Measurements from ENCODE around the gene MX2. TPM values are rescaled to one million over a fixed set of nuclear protein-coding genes. Genes with fewer than 3 reads are reported as not detected.
A peak's percentile ranks its signal among the peaks of the same experiment; 100 is the strongest.
"Not testable (repeated sequence)": the region's sequence is repeated elsewhere in the genome, so short reads cannot be mapped to it uniquely, and the experiment has no call there.

The MX2 gene, protein sequence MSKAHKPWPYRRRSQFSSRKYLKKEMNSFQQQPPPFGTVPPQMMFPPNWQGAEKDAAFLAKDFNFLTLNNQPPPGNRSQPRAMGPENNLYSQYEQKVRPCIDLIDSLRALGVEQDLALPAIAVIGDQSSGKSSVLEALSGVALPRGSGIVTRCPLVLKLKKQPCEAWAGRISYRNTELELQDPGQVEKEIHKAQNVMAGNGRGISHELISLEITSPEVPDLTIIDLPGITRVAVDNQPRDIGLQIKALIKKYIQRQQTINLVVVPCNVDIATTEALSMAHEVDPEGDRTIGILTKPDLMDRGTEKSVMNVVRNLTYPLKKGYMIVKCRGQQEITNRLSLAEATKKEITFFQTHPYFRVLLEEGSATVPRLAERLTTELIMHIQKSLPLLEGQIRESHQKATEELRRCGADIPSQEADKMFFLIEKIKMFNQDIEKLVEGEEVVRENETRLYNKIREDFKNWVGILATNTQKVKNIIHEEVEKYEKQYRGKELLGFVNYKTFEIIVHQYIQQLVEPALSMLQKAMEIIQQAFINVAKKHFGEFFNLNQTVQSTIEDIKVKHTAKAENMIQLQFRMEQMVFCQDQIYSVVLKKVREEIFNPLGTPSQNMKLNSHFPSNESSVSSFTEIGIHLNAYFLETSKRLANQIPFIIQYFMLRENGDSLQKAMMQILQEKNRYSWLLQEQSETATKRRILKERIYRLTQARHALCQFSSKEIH
- 1 to 10 TPM; 4.2 to 5.7 TPM for polyA plus RNA-seq

DNA sequence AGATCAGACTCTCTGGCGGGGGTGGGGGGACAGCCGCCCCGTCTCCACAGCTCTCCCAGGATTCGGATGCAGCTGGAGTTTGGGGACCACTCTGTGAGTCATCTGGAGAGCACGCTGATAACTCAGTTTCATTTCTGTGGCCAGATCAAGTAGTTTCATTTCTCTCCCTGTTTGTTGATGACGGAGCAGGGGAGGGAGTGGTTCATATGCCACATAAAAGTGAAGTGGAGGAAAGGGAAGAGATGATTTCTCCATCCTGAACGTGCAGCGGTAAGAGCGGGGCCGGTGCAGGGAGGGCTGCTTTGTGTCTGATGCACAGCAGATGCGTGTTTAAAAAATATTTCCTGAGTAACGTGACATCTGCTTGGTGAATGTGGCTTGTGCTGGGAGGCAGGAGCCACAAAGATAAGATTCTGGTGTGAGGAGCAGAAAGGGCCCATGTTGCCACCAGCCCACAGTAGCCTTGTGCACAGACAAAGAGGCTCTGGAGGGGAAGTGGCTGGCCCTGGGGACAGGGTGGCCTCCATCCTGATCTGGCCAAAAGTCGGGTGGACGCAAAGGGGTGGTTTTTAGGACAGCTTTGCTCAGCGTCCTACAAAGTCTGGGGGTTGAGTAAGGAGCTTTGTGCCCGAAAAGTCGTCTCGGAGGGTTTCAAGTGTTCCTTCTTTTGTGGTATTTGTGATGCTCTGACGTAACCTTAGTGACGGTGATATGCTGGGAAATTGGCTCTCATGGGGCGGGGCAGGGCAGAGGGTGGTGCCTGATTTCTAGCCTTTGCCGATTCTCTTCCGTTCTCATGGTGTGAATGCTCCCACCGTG is at the start of gene MX2:
MX2 (plus strand) TSS at position 242 of the 819 bp plus-strand sequence. CDS start 14,880 bp downstream, outside the sequence.
- peaks cover 5 to 21% of the 10 kb centered on the region in 2 donors for H3K4me1 ChIP-seq (ENCODE audit: control insufficient read depth in 2 of 2, insufficient read depth in 2 of 2, low read length in 1 of 2)
- H3K36me3 ChIP-seq (ENCODE audit: control insufficient read depth in 2 of 2, insufficient read depth in 2 of 2, low read length in 1 of 2) = no peaks in the 10 kb centered on the region
- H3K4me3 ChIP-seq (ENCODE audit: low read depth in 1 of 2, low read length in 2 of 2) = peak within 1 kb of the TSS; percentile 21 to 27
- WGBS, 2 donors = 30 to 36% methylated on average over 24 of the region's 24 CpGs
- peak within 1 kb of the TSS; percentile 78 to 92 for H3K27ac ChIP-seq (ENCODE audit: low read depth in 2 of 2, low read length in 1 of 2)
- H3K27me3 ChIP-seq (ENCODE audit: control insufficient read depth in 1 of 2, insufficient read depth in 2 of 2, low read length in 2 of 2) = no peaks in the 10 kb centered on the region
- no peaks in the 10 kb centered on the region for H3K9me3 ChIP-seq (ENCODE audit: control insufficient read depth in 2 of 2, insufficient read depth in 1 of 2, low read depth in 1 of 2, low read length in 1 of 2)

DNA sequence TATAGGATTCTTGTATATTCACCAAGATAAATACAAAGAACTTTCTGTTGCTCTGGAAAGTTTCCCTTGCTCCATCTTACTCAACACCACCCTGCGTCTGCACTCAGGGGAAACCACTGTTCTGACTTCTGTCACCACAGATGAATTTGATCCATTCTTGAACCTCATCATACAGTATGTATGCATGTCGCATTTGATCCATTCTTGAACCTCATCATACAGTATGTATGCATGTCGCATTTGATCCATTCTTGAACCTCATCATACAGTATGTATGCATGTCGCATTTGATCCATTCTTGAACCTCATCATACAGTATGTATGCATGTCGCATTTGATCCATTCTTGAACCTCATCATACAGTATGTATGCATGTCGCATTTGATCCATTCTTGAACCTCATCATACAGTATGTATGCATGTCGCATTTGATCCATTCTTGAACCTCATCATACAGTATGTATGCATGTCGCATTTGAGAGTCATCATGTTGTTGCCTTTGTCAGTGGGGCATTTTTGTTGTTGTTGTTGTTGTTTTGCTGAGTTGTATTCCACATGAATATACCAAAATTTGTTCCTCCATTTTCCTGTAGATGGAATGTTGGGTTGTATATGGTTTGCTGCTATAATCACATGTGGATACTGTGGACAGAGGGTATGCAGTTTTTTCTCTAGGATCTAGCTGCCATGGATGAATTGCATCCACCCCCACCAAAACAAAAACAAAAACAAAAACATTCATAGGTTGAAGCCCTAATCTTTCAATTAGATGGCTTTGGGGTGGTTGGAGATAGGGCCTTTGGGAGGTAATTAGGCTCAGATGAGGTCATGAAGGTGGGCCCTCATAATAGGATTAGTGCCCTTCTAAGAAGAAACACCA is 48.3 kb upstream of the MX2 start:
- 94 to 95% methylated on average over 4 to 5 of the region's 8 CpGs for WGBS, 2 donors
- H3K36me3 ChIP-seq (ENCODE audit: control insufficient read depth in 2 of 2, insufficient read depth in 2 of 2, low read length in 1 of 2); H3K27ac ChIP-seq (ENCODE audit: low read depth in 2 of 2, low read length in 1 of 2); H3K27me3 ChIP-seq (ENCODE audit: control insufficient read depth in 1 of 2, insufficient read depth in 2 of 2, low read length in 2 of 2); H3K9me3 ChIP-seq (ENCODE audit: control insufficient read depth in 2 of 2, insufficient read depth in 1 of 2, low read depth in 1 of 2, low read length in 1 of 2); H3K4me3 ChIP-seq (ENCODE audit: low read depth in 1 of 2, low read length in 2 of 2): not testable (repeated sequence)
- H3K4me1 ChIP-seq (ENCODE audit: control insufficient read depth in 2 of 2, insufficient read depth in 2 of 2, low read length in 1 of 2) = peaks cover 3 to 19% of the 10 kb centered on the region in 2 donors

DNA sequence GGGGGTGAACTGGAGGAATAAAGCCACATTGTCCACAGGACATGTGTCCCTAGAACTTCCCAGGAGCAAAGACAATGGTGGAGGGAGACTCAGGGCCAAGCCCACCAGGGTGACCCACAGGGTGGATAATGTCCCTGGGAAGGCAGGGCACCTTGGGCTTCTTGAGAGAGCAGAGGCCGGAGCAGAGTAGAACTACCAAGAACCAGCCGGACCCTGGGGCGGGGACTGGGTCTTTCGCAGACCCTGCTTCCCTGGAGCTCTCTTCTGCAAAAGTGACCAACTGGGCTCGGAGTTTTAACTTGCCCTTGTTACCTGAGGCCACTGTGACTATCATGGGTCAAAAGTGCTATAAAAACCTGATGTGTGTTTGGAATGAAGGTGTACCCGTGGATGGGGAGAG is 46.1 kb upstream of the MX2 start:
- WGBS, 2 donors = 88 to 89% methylated on average over 6 of the region's 6 CpGs
- no peaks in the 10 kb centered on the region for H3K36me3 ChIP-seq (ENCODE audit: control insufficient read depth in 2 of 2, insufficient read depth in 2 of 2, low read length in 1 of 2)
- H3K27ac ChIP-seq (ENCODE audit: low read depth in 2 of 2, low read length in 1 of 2) = peak overlapping the region in 1 of 2 donors; percentile 56
- H3K4me3 ChIP-seq (ENCODE audit: low read depth in 1 of 2, low read length in 2 of 2) = peak overlapping the region in 1 of 2 donors; percentile 53
- no peaks in the 10 kb centered on the region for H3K9me3 ChIP-seq (ENCODE audit: control insufficient read depth in 2 of 2, insufficient read depth in 1 of 2, low read depth in 1 of 2, low read length in 1 of 2)
- H3K4me1 ChIP-seq (ENCODE audit: control insufficient read depth in 2 of 2, insufficient read depth in 2 of 2, low read length in 1 of 2) = peaks cover 3 to 21% of the 10 kb centered on the region in 2 donors
- H3K27me3 ChIP-seq (ENCODE audit: control insufficient read depth in 1 of 2, insufficient read depth in 2 of 2, low read length in 2 of 2) = peaks cover 0 to 2% of the 10 kb centered on the region in 2 donors

DNA sequence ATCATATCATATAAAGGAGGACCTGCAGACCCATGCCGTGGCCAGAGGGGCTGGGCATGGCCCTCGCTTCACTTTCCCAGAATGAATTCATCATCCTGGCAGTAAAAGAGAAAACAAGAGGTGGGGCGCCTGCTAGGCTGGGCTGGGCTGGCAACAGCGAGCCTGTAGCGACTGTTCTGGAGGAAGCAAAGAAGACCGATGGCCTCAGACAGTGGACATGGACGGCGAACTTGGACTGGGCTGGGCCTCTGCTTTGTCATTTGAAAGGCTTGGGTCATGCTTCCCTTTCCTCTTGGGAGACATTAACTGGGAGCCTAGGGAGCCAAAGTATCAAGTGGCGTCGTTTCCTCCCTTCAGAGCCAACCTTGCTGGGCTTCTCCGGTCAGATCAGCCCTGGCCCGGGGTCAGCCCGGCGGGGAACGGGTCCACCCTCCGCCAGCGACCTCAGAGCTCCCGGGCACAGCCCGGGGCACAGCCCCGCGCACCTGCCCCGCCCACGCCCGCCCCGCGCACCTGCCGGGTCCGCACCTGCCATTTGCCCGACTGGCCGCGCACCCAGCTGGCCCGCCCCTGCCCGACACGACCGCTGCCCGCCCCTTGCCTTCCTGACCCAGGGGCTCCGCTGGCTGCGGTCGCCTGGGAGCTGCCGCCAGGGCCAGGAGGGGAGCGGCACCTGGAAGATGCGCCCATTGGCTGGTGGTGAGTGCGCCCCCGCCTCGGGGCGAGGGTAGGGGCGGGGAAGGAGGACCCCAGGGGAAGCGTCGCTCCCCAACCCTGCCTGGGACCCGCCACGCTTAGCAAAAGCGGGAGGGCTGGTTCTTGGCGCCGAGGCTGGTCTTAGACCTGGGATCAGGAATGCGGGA is 45.4 kb upstream of the MX2 start, which contains the start of gene FAM3B:
FAM3B (plus strand) TSS at position 602 of the 863 bp plus-strand sequence; CDS start at position 681, 79 bp downstream.
- no peaks in the 10 kb centered on the region for H3K9me3 ChIP-seq (ENCODE audit: control insufficient read depth in 2 of 2, insufficient read depth in 1 of 2, low read depth in 1 of 2, low read length in 1 of 2)
- peaks cover 3 to 27% of the 10 kb centered on the region in 2 donors for H3K4me1 ChIP-seq (ENCODE audit: control insufficient read depth in 2 of 2, insufficient read depth in 2 of 2, low read length in 1 of 2)
- 6% methylated on average over 55 of the region's 55 CpGs for whole genome bisulfite sequencing, 2 donors
- H3K4me3 ChIP-seq (ENCODE audit: low read depth in 1 of 2, low read length in 2 of 2) = peak within 1 kb of the TSS; percentile 53 to 57
- peaks cover 0 to 2% of the 10 kb centered on the region in 2 donors for H3K27me3 ChIP-seq (ENCODE audit: control insufficient read depth in 1 of 2, insufficient read depth in 2 of 2, low read length in 2 of 2)
- no peaks in the 10 kb centered on the region for H3K36me3 ChIP-seq (ENCODE audit: control insufficient read depth in 2 of 2, insufficient read depth in 2 of 2, low read length in 1 of 2)
- peak within 1 kb of the TSS; percentile 56 to 69 for H3K27ac ChIP-seq (ENCODE audit: low read depth in 2 of 2, low read length in 1 of 2)

DNA sequence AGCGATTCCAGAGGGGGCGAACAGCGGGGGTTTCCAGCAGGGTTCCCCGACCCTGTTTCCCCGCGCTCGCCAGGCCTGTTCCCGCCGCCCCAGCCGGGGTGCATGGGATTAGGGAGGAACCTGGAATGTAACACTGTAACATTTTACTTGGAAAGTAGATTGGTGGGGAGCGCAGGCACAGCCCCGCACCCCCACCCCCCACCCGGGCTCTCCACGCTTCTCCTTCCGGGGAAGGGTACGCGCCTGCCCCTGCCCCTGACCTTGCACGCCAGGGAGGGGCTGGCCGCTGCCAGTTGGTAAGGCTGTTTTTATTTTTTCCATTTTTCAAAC is 44.8 kb upstream of the MX2 start:
- Histone ChIP-seq H3K4me1 (ENCODE audit: control insufficient read depth in 2 of 2, insufficient read depth in 2 of 2, low read length in 1 of 2) (peaks cover 5 to 32% of the 10 kb centered on the region in 2 donors), H3K36me3 (ENCODE audit: control insufficient read depth in 2 of 2, insufficient read depth in 2 of 2, low read length in 1 of 2) (no peaks in the 10 kb centered on the region), H3K4me3 (ENCODE audit: low read depth in 1 of 2, low read length in 2 of 2) (peak overlapping the region; percentile 53 to 57), H3K27me3 (ENCODE audit: control insufficient read depth in 1 of 2, insufficient read depth in 2 of 2, low read length in 2 of 2) (peaks cover 0 to 2% of the 10 kb centered on the region in 2 donors), H3K9me3 (ENCODE audit: control insufficient read depth in 2 of 2, insufficient read depth in 1 of 2, low read depth in 1 of 2, low read length in 1 of 2) (no peaks in the 10 kb centered on the region), H3K27ac (ENCODE audit: low read depth in 2 of 2, low read length in 1 of 2) (peak overlapping the region; percentile 56 to 58)
- 14 to 23% methylated on average over 19 of the region's 19 CpGs for WGBS, 2 donors

DNA sequence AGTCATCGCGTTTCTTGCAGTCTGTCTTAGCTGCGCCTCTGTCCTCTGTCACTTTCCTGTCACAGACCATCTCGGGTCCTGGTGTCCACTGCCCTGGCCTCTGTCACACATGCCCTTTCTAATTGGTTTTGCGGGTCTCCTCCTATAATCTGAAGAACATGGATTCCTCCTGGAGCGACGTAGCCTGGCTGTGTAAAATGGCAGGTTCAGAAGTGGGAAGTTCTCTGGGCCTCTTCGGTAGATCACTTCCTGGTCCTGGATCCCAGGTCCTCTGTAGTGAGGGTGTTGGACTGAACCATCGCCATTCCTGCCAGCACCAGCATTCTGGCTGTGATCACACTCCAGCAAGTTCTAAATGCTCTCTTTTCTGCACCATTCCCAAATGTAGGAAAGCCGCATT is 44.4 kb upstream of the MX2 start:
- peak overlapping the region in 1 of 2 donors; percentile 56 for H3K27ac ChIP-seq (ENCODE audit: low read depth in 2 of 2, low read length in 1 of 2)

DNA sequence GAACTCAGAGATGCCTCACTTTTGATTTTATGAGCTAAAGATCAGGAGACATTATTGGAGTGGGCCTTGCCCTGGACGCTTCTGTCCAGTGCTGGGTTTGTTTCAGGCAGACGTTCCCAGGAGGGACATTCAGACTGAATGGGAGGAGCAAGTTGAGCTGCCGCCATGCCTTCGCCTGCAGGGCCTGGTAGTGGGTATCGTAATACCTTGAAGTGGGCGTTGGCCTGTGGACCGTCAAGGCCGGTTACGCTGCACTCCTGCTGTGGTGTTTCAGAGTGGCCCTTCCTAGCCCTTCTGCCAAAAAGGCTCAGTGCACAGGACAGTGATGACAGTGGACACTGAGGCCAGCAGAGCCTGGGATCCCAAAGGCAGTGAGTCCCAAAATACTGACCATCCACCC is 43.6 kb upstream of the MX2 start:
- H3K4me1 ChIP-seq (ENCODE audit: control insufficient read depth in 2 of 2, insufficient read depth in 2 of 2, low read length in 1 of 2) = peaks cover 6 to 37% of the 10 kb centered on the region in 2 donors
- no peaks in the 10 kb centered on the region for H3K9me3 ChIP-seq (ENCODE audit: control insufficient read depth in 2 of 2, insufficient read depth in 1 of 2, low read depth in 1 of 2, low read length in 1 of 2)
- no peak overlapping the region for H3K4me3 ChIP-seq (ENCODE audit: low read depth in 1 of 2, low read length in 2 of 2)
- H3K36me3 ChIP-seq (ENCODE audit: control insufficient read depth in 2 of 2, insufficient read depth in 2 of 2, low read length in 1 of 2) = no peaks in the 10 kb centered on the region
- H3K27me3 ChIP-seq (ENCODE audit: control insufficient read depth in 1 of 2, insufficient read depth in 2 of 2, low read length in 2 of 2) = peaks cover 0 to 2% of the 10 kb centered on the region in 2 donors
- peak overlapping the region; percentile 19 to 31 for H3K27ac ChIP-seq (ENCODE audit: low read depth in 2 of 2, low read length in 1 of 2)
- 75 to 83% methylated on average over 9 of the region's 9 CpGs for WGBS, 2 donors

More for the DNA sequence above, 44.4 kb upstream of the MX2 start:
- WGBS, 2 donors = 52 to 81% methylated on average over 10 of the region's 10 CpGs
- H3K9me3 ChIP-seq (ENCODE audit: control insufficient read depth in 2 of 2, insufficient read depth in 1 of 2, low read depth in 1 of 2, low read length in 1 of 2) = no peaks in the 10 kb centered on the region
- H3K36me3 ChIP-seq (ENCODE audit: control insufficient read depth in 2 of 2, insufficient read depth in 2 of 2, low read length in 1 of 2) = no peaks in the 10 kb centered on the region
- peak overlapping the region; percentile 53 to 57 for H3K4me3 ChIP-seq (ENCODE audit: low read depth in 1 of 2, low read length in 2 of 2)
- peaks cover 0 to 2% of the 10 kb centered on the region in 2 donors for H3K27me3 ChIP-seq (ENCODE audit: control insufficient read depth in 1 of 2, insufficient read depth in 2 of 2, low read length in 2 of 2)
- peaks cover 6 to 32% of the 10 kb centered on the region in 2 donors for H3K4me1 ChIP-seq (ENCODE audit: control insufficient read depth in 2 of 2, insufficient read depth in 2 of 2, low read length in 1 of 2)

DNA sequence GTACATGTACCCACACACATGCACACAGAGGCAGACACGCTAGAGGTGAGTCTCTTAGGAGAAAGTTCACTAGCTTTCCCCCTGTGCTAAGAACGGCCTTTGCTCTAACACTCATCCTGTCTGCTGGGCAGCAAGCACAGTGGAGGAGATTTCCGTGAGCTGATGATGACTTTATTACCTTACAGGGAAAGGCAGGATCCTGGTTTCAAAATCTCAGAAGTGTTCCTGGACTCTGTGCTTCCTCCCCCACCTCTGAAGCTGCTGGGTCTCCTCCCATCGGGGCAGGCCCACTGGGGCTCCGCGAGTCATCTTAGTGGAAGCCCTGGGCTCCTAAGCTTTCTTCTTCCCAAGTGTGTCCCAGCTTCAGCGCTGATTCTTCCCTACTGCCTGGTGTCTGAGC is 42.6 kb upstream of the MX2 start:
- 77 to 89% methylated on average over 7 of the region's 7 CpGs for WGBS, 2 donors
- H3K4me1 ChIP-seq (ENCODE audit: control insufficient read depth in 2 of 2, insufficient read depth in 2 of 2, low read length in 1 of 2) = peaks cover 6 to 37% of the 10 kb centered on the region in 2 donors
- peaks cover 0 to 2% of the 10 kb centered on the region in 2 donors for H3K27me3 ChIP-seq (ENCODE audit: control insufficient read depth in 1 of 2, insufficient read depth in 2 of 2, low read length in 2 of 2)
- H3K4me3 ChIP-seq (ENCODE audit: low read depth in 1 of 2, low read length in 2 of 2) = no peak overlapping the region
- H3K36me3 ChIP-seq (ENCODE audit: control insufficient read depth in 2 of 2, insufficient read depth in 2 of 2, low read length in 1 of 2) = no peaks in the 10 kb centered on the region
- H3K9me3 ChIP-seq (ENCODE audit: control insufficient read depth in 2 of 2, insufficient read depth in 1 of 2, low read depth in 1 of 2, low read length in 1 of 2) = no peaks in the 10 kb centered on the region
- H3K27ac ChIP-seq (ENCODE audit: low read depth in 2 of 2, low read length in 1 of 2) = no peak overlapping the region

Measured in esophagus (tissue), 2 donors.